Measurements from ENCODE around the gene ACP1. TPM values are rescaled to one million over a fixed set of nuclear protein-coding genes. Genes with fewer than 3 reads are reported as not detected.

Gene ACP1
- total RNA-seq, 1 donor from 2014 or later: 68.4 TPM

- H3K4me1 ChIP-seq: peaks cover 18% of the 10 kb centered on the region
- DNase-seq (peak; percentile 69), ATAC-seq (peak; percentile 48)
- peak overlapping the region; percentile 62 for H3K4me3 ChIP-seq
- intact Hi-C loops (cut with DNase I): no loop called here
- H3K9me3 ChIP-seq: no peaks in the 10 kb centered on the region
- H3K27ac ChIP-seq: peak overlapping the region; percentile 83
- H3K27me3 ChIP-seq: peaks cover 10% of the 10 kb centered on the region
- TF ChIP-seq, protein P1, sequence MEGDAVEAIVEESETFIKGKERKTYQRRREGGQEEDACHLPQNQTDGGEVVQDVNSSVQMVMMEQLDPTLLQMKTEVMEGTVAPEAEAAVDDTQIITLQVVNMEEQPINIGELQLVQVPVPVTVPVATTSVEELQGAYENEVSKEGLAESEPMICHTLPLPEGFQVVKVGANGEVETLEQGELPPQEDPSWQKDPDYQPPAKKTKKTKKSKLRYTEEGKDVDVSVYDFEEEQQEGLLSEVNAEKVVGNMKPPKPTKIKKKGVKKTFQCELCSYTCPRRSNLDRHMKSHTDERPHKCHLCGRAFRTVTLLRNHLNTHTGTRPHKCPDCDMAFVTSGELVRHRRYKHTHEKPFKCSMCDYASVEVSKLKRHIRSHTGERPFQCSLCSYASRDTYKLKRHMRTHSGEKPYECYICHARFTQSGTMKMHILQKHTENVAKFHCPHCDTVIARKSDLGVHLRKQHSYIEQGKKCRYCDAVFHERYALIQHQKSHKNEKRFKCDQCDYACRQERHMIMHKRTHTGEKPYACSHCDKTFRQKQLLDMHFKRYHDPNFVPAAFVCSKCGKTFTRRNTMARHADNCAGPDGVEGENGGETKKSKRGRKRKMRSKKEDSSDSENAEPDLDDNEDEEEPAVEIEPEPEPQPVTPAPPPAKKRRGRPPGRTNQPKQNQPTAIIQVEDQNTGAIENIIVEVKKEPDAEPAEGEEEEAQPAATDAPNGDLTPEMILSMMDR (IDR thresholded peaks at IDR 0.05): no peak
- H3K36me3 ChIP-seq: no peaks in the 10 kb centered on the region
Measured at GRCh38 chr2:289362-290089, 24.8 kb downstream of the ACP1 start.

DNA sequence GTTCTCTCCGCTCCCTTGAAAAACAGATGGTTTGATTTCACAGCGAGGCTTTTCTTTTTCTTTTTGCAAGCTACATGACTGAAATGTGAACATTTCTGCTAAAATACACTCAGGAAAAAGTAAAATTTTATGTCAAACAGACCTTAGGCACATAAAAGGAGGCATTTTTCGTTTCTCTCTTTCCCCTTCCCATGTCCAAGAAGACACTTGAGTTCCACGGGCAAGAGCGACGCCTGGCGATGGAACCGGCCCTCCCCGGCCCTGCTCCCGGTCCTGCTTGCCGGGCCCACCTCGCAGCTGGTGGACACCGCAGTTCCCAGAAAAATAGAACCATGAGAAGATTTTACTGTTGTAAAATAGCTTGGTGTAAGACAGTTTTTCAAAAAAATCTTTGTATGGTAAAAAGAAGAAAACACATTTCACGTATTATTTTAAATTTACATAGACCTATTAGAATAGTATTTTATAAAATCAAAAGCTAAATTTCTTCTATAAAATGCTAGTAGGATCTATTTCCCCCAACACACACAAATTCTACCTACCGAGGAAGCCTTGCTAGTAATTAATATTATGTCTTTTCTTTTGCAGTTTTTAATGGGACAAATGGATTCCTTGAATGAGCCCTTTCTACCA, 25.5 kb downstream of the ACP1 start:
- Histone ChIP-seq H3K27me3 (peaks cover 10% of the 10 kb centered on the region), H3K9me3 (no peaks in the 10 kb centered on the region), H3K36me3 (no peaks in the 10 kb centered on the region), H3K27ac (peak overlapping the region; percentile 83), H3K4me1 (peaks cover 14% of the 10 kb centered on the region), H3K4me3 (peak overlapping the region; percentile 62)
- DNase-seq (peak; percentile 91), ATAC-seq (peak; percentile 80)
- TF ChIP-seq, protein P1 (IDR thresholded peaks at IDR 0.05): peak; percentile 82
- intact Hi-C loops (cut with DNase I): no loop called here

- Histone ChIP-seq H3K27me3 (no peaks in the 10 kb centered on the region), H3K4me3 (no peak overlapping the region), H3K4me1 (no peaks in the 10 kb centered on the region), H3K27ac (no peak overlapping the region), H3K36me3 (no peaks in the 10 kb centered on the region), H3K9me3 (no peaks in the 10 kb centered on the region)
- no peak for DNase-seq
- intact Hi-C loops (cut with DNase I): no loop called here
- TF ChIP-seq, protein P1 (IDR thresholded peaks at IDR 0.05): no peak
- peak; percentile 19 for ATAC-seq
Measured at GRCh38 chr2:295090-295489, 30.3 kb downstream of the ACP1 start.

DNA sequence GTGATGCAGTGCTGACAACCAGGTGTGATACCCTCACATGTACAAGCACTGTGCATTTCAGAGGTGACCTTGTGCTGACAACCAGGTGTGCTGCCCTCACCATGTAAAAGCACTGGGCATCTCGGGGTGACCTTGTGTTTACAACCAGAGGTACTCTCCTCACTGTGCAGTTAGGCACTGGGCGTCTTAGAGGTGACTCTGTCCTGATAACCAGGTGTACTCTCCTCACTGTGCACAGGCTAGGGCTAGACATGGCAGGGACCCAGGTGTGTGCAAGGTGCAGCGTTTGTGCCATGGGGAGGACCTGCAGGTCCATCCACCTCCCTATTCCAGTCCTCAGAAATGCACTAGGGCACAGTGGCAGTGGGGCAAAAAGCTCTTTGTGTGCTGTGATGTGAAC, 31.6 kb downstream of the ACP1 start:
- ATAC-seq (peak; percentile 25), DNase-seq (no peak)
- Histone ChIP-seq H3K9me3 (no peaks in the 10 kb centered on the region), H3K36me3 (no peaks in the 10 kb centered on the region), H3K27ac (no peak overlapping the region), H3K4me1 (no peaks in the 10 kb centered on the region), H3K4me3 (no peak overlapping the region), H3K27me3 (no peaks in the 10 kb centered on the region)
- intact Hi-C loops (cut with DNase I): no loop called here
- TF ChIP-seq, protein P1 (IDR thresholded peaks at IDR 0.05): no peak

DNA sequence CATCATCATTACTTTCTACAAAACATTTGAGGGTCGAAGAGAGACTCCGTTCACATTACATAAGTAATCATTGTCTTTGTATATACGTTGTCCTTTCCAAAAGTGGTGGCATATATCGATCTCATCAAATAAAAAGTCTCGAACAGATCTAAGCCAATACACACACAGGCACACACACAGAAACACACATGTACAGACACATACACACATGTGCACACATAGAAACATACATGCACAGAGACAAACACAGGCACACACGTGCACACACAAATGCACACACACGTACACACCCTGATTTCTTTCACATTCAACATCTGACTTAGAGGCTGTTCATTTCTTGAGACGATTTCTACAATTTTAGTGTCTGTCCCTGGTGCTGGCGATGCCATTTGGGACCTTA, 40.6 kb downstream of the ACP1 start:
- no peaks in the 10 kb centered on the region for H3K4me1 ChIP-seq
- DNase-seq (no peak), ATAC-seq (no peak)
- H3K27me3 ChIP-seq: no peaks in the 10 kb centered on the region
- TF ChIP-seq, protein P1 (IDR thresholded peaks at IDR 0.05): no peak
- no peak overlapping the region for H3K4me3 ChIP-seq
- intact Hi-C loops (cut with DNase I): no loop called here
- H3K36me3 ChIP-seq: no peaks in the 10 kb centered on the region
- H3K9me3 ChIP-seq: no peaks in the 10 kb centered on the region
- no peak overlapping the region for H3K27ac ChIP-seq
